Dermis lymphatic vessel endothelial cell (primary cell): ENCODE results near the gene NBPF1. TPM values are rescaled to one million over a fixed set of nuclear protein-coding genes. Genes with fewer than 3 reads are reported as not detected.

ENCODE experiments used
- total RNA-seq: library from RNA; depleted of rRNA; stranded (reverse); fragments of >200 nt; gene quantifications from 2 replicates; pipeline ENCODE4 v1.2.1, GENCODE V29; 2014

NBPF1 gene
- total RNA-seq = 28.2 and 33.3 TPM in 2 replicates

GRCh38 chr1:16613185-16614147 is at the start of gene NBPF1:
Gene NBPF1, minus strand, starts transcription at chr1:16613564.

GRCh38 chr1:16514107-16515055 is 99.0 kb downstream of the NBPF1 start, which contains the start of gene RNU1-1:
Gene RNU1-1, minus strand, starts transcription at chr1:16514285.

Other genes with a start within 250 kb of the NBPF1 start
- gene SZRD1, start 246.3 kb downstream of the NBPF1 start, total RNA-seq = 24.1 and 29.2 TPM in 2 replicates
- gene SPATA21, start 176.1 kb downstream of the NBPF1 start, total RNA-seq = not detected in 2 replicates
- 168 and 202 TPM in 2 replicates for gene NECAP2, start 172.8 kb downstream of the NBPF1 start, total RNA-seq
- under 0.01 and 8,230 TPM in 2 replicates for gene RNU1-1, start 99.3 kb downstream of the NBPF1 start, total RNA-seq
- under 0.01 and 8,230 TPM in 2 replicates for gene RNU1-3, start 53.4 kb upstream of the NBPF1 start, total RNA-seq
- gene RNU1-4, start 127.0 kb upstream of the NBPF1 start, total RNA-seq = under 0.01 and 8,230 TPM in 2 replicates